Retinal pigment epithelial cell (primary cell): Measurements from ENCODE around the gene ZNF436.

Experiments
- DNase-seq: peaks from one replicate; pipeline ENCODE4 v3.0.0-alpha.2; 2010; ENCODE audit warnings: low read depth
- H3K4me3 ChIP-seq: 2 replicates; pipeline ENCODE4 v1.5.1; 2011; ENCODE audit warnings: mild to moderate bottlenecking, low read length, control low read depth, moderate library complexity
- CTCF ChIP-seq: conservative IDR thresholded peaks from 2 replicates; pipeline ENCODE4 v1.5.1; 2011; ENCODE audit warnings: low read depth, low read length, control low read depth, inconsistent platforms

Gene ZNF436

GRCh38 chr1:23369335-23370013 is at the start of gene ZNF436:
ZNF436 (minus strand) TSS chr1:23369836; CDS start chr1:23368005, 1,831 bp downstream.
- no peak for TF ChIP-seq CTCF
- peak within 1 kb of the TSS; percentile 100 for H3K4me3 ChIP-seq
- DNase-seq, result peak; percentile 82

GRCh38 chr1:23419180-23419579 is 49.5 kb upstream of the ZNF436 start:
- no peak overlapping the region for H3K4me3 ChIP-seq
- no peak for TF ChIP-seq CTCF
- no peak for DNase-seq

- no peak for DNase-seq
- TF ChIP-seq CTCF, result no peak
- no peak overlapping the region for H3K4me3 ChIP-seq
These were observed 47.9 kb upstream of the ZNF436 start for GRCh38 chr1:23417570-23417969.

- no peak for DNase-seq
- no peak overlapping the region for H3K4me3 ChIP-seq
- TF ChIP-seq CTCF, result no peak
These were observed 47.3 kb upstream of the ZNF436 start for GRCh38 chr1:23416964-23417363.

GRCh38 chr1:23408797-23409290 is 39.2 kb upstream of the ZNF436 start:
- no peak overlapping the region for H3K4me3 ChIP-seq
- DNase-seq, result no peak
- no peak for TF ChIP-seq CTCF

- no peak for TF ChIP-seq CTCF
- H3K4me3 ChIP-seq, result no peak overlapping the region
- DNase-seq, result no peak
These were observed 37.5 kb upstream of the ZNF436 start for GRCh38 chr1:23407016-23407630.

GRCh38 chr1:23405946-23406345 is 36.3 kb upstream of the ZNF436 start:
- DNase-seq, result no peak

More at GRCh38 chr1:23405946-23406345, 36.3 kb upstream of the ZNF436 start:
- no peak for TF ChIP-seq CTCF
- H3K4me3 ChIP-seq, result no peak overlapping the region
